Measurements from ENCODE around the gene ZNF76.

ZNF76 gene

GRCh38 chr6:35259194-35259947, at the start of gene ZNF76:
TSS of gene ZNF76 (plus strand) at chr6:35259735. CDS start at chr6:35281152, 21,417 bp downstream.
- peak; percentile 90 for DNase-seq

- no peak for DNase-seq
These were observed 46.2 kb upstream of the ZNF76 start for GRCh38 chr6:35213298-35213791.

GRCh38 chr6:35213824-35214756, 45.4 kb upstream of the ZNF76 start, which contains the start of gene SCUBE3:
TSS of gene SCUBE3 (plus strand) at chr6:35213956. CDS start at chr6:35214419, 463 bp downstream.
- DNase-seq = no peak

GRCh38 chr6:35214869-35215664, 44.5 kb upstream of the ZNF76 start:
- DNase-seq = no peak

- no peak for DNase-seq
These were observed 43.7 kb upstream of the ZNF76 start for GRCh38 chr6:35215665-35216411.

- no peak for DNase-seq
These were observed 43.2 kb upstream of the ZNF76 start for GRCh38 chr6:35216412-35216732.

GRCh38 chr6:35216851-35217811, 42.4 kb upstream of the ZNF76 start:
- no peak for DNase-seq

GRCh38 chr6:35218021-35218420, 41.5 kb upstream of the ZNF76 start:
- DNase-seq = no peak

GRCh38 chr6:35218456-35218855, 41.1 kb upstream of the ZNF76 start:
- no peak for DNase-seq

- DNase-seq = no peak
These were observed 39.7 kb upstream of the ZNF76 start for GRCh38 chr6:35219683-35220326.

- no peak for DNase-seq
These were observed 38.8 kb upstream of the ZNF76 start for GRCh38 chr6:35220711-35221110.

GRCh38 chr6:35223396-35223795, 36.1 kb upstream of the ZNF76 start:
- DNase-seq = no peak

- DNase-seq = no peak
These were observed 34.8 kb upstream of the ZNF76 start for GRCh38 chr6:35224720-35225119.

- DNase-seq = no peak
These were observed 31.1 kb upstream of the ZNF76 start for GRCh38 chr6:35228481-35228880.

- DNase-seq = no peak
These were observed 30.2 kb upstream of the ZNF76 start for GRCh38 chr6:35229304-35229703.

- DNase-seq = no peak
These were observed 29.0 kb upstream of the ZNF76 start for GRCh38 chr6:35230498-35230897.

GRCh38 chr6:35230950-35231349, 28.6 kb upstream of the ZNF76 start:
- DNase-seq = no peak

- no peak for DNase-seq
These were observed 28.0 kb upstream of the ZNF76 start for GRCh38 chr6:35231563-35231962.

- no peak for DNase-seq
These were observed 24.6 kb upstream of the ZNF76 start for GRCh38 chr6:35234901-35235300.

GRCh38 chr6:35236223-35236622, 23.3 kb upstream of the ZNF76 start:
- DNase-seq = no peak
